Hepatocyte (in vitro differentiated cells): ENCODE measurements around the gene RSPH9.

Experiments used
- CTCF ChIP-seq: fragments of 200-600 bp; sonication (generic); IDR thresholded peaks from 2 replicates; pipeline ENCODE4 v1.5.1; 2016; ENCODE audit warnings: antibody characterized with exemption, mild to moderate bottlenecking; ENCODE audit not compliant: poor library complexity
- EZH2 ChIP-seq: fragments of 200-600 bp; sonication (generic); IDR thresholded peaks from 2 replicates; pipeline ENCODE4 v1.6.1; 2016; ENCODE audit warnings: antibody characterized with exemption, mild to moderate bottlenecking, borderline replicate concordance

- TF ChIP-seq CTCF (no peak), EZH2 (no peak)
Observed at GRCh38 chr6:43624786-43625288, 20.0 kb upstream of the RSPH9 start.
